Eye (tissue), 1 donor: Measurements from ENCODE around the gene PLXNB1.

Source experiments
- DNase-seq: peaks from one replicate; pipeline ENCODE4 v3.0.0-alpha.2; 2015

The PLXNB1 gene

DNA sequence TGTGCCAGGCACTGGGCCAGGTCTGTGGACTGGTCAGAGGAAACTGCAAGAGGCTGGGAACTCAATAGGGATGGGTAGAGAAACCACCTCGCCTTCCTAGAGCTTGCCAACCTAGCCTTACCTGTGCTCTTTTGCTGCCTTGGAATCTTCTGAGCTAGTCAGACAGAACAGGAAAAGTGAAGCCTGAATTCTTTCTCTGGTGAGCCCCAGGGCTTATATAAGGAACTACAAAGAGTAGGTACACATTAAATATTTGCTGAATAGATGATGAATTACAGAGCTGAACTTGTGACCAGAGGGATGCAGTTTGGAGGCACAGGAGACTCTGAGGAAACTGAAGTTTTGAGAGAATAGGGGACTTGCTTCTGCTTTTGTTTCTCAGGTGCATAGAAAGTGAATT lies 73.5 kb downstream of the PLXNB1 start:
- DNase-seq: no peak

DNA sequence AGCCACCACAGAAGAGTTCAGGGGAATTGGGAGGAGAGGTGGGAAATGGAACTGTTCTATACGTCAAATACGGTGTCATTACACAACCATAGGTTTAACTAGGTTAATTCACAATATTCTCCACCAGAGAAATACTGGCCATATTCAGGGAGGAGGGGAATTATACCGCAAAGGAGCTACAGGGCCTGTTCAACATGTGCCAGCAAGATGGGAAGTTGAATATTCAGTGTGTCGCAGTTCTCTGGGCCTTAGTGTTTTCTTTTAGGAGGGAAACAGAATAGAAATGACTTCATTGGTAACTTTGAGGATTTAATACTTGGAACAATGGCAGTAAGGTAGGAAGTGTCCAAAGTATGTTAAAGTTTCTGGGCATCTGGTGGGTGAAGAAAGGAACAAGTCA lies 75.9 kb downstream of the PLXNB1 start:
- DNase-seq: no peak
